GM18870 (cell line): ENCODE results near the gene FANCD2OS.
"Not testable (repeated sequence)": the region's sequence is repeated elsewhere in the genome, so short reads cannot be mapped to it uniquely, and the experiment has no call there.

ENCODE experiments used
- ATAC-seq: cut with Tn5 transposase; IDR thresholded peaks from one replicate; pipeline ENCODE4 v1.9.1; 2021; ENCODE audit warnings: moderate library complexity; ENCODE audit not compliant: unreplicated experiment

FANCD2OS gene

GRCh38 chr3:10108091-10108490 is at the start of gene FANCD2OS:
Gene FANCD2OS (minus strand): TSS chr3:10108255. CDS start chr3:10104774, 3,481 bp downstream.
- ATAC-seq, result no peak

- ATAC-seq, result no peak
Measured at GRCh38 chr3:10157031-10157430, 49.0 kb upstream of the FANCD2OS start.

GRCh38 chr3:10155658-10156057 is 47.6 kb upstream of the FANCD2OS start:
- no peak for ATAC-seq

- ATAC-seq, result no peak
Measured at GRCh38 chr3:10155123-10155472, 47.0 kb upstream of the FANCD2OS start.

- no peak for ATAC-seq
Measured at GRCh38 chr3:10154335-10155122, 46.5 kb upstream of the FANCD2OS start.

GRCh38 chr3:10150987-10151386 is 42.9 kb upstream of the FANCD2OS start:
- ATAC-seq, result no peak

- ATAC-seq, result no peak
Measured at GRCh38 chr3:10149226-10149625, 41.2 kb upstream of the FANCD2OS start.

- no peak for ATAC-seq
Measured at GRCh38 chr3:10145685-10146084, 37.6 kb upstream of the FANCD2OS start.

- ATAC-seq, result no peak
Measured at GRCh38 chr3:10142707-10143560, 34.9 kb upstream of the FANCD2OS start.

GRCh38 chr3:10140996-10141546 is 33.0 kb upstream of the FANCD2OS start:
- no peak for ATAC-seq

- no peak for ATAC-seq
Measured at GRCh38 chr3:10137178-10137577, 29.1 kb upstream of the FANCD2OS start.

GRCh38 chr3:10136426-10137005 is 28.5 kb upstream of the FANCD2OS start:
- no peak for ATAC-seq

- not testable (repeated sequence) for ATAC-seq
Measured at GRCh38 chr3:10135872-10136271, 27.8 kb upstream of the FANCD2OS start.

- no peak for ATAC-seq
Measured at GRCh38 chr3:10122724-10123123, 14.7 kb upstream of the FANCD2OS start.

GRCh38 chr3:10121064-10121463 is 13.0 kb upstream of the FANCD2OS start:
- no peak for ATAC-seq

- no peak for ATAC-seq
Measured at GRCh38 chr3:10119376-10119775, 11.3 kb upstream of the FANCD2OS start.

- no peak for ATAC-seq
Measured at GRCh38 chr3:10116928-10117327, 8.9 kb upstream of the FANCD2OS start.

- no peak for ATAC-seq
Measured at GRCh38 chr3:10116138-10116460, 8.0 kb upstream of the FANCD2OS start.

GRCh38 chr3:10115326-10116137 is 7.5 kb upstream of the FANCD2OS start, which contains the start of gene BRK1:
Gene BRK1 (plus strand): TSS chr3:10115675. CDS start chr3:10115702, 27 bp downstream.
- peak; percentile 85 for ATAC-seq

- no peak for ATAC-seq
Measured at GRCh38 chr3:10106919-10107318, 1.1 kb downstream of the FANCD2OS start.

- ATAC-seq, result no peak
Measured at GRCh38 chr3:10099041-10099440, 9.0 kb downstream of the FANCD2OS start.
